ENCODE results near the gene CDK7.

DNA sequence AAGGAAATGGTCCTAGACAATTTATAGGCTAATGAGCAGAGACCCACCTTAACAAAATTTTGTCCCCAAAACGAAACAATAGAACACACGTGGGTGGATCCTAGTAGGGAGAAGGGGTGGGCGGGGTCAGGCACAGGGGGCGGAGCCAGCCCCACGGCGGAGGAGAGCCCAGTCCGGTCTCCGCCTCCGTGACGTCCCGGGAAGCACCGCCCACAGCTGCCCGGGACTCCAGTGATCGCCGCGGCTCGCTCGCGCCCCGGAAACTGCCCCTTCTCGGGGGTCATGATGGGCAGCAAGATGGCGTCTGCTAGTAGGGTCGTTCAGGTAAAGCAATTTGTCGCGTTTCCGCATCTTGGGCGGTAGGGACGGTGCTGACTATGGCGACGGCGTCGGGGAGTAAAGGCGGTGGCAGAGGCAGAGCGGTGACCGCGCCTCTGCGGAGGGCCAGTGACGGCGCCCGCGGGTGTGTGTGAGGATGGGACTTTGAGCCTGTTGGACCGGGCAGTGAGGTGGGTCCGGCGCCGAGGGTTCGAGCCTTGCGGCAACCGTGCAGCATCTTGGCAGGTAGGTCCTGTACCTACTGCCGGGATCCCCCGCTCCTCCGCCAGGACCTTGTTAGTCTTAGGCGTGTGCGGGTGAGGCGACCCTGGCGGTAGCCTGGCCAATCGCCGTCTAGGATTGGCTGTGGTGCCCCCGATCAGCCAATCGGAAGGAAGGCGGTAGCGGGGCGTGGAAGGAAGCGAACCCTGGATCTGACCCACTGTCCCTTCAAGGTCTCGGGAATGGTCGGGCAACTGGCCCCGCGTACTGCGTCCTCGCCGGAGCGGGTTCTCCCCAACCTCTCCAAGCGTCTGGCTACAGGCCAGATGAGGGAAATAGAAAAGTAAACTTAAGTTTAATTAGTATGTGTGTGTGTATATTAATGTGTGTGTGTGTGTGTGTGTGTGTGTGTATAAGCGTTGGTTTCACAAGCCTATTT, 16.8 kb upstream of the CDK7 start:
- TF ChIP-seq POLR2AphosphoS5 (IDR thresholded peaks at IDR 0.05; ENCODE audit: low read depth) (no peak), GABPA (IDR thresholded peaks at IDR 0.05; ENCODE audit: low read depth) (no peak)
- TF ChIP-seq, protein P1, sequence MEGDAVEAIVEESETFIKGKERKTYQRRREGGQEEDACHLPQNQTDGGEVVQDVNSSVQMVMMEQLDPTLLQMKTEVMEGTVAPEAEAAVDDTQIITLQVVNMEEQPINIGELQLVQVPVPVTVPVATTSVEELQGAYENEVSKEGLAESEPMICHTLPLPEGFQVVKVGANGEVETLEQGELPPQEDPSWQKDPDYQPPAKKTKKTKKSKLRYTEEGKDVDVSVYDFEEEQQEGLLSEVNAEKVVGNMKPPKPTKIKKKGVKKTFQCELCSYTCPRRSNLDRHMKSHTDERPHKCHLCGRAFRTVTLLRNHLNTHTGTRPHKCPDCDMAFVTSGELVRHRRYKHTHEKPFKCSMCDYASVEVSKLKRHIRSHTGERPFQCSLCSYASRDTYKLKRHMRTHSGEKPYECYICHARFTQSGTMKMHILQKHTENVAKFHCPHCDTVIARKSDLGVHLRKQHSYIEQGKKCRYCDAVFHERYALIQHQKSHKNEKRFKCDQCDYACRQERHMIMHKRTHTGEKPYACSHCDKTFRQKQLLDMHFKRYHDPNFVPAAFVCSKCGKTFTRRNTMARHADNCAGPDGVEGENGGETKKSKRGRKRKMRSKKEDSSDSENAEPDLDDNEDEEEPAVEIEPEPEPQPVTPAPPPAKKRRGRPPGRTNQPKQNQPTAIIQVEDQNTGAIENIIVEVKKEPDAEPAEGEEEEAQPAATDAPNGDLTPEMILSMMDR (IDR thresholded peaks at IDR 0.05; ENCODE audit: insufficient read depth, low read length): no peak
- TF ChIP-seq, protein P2, sequence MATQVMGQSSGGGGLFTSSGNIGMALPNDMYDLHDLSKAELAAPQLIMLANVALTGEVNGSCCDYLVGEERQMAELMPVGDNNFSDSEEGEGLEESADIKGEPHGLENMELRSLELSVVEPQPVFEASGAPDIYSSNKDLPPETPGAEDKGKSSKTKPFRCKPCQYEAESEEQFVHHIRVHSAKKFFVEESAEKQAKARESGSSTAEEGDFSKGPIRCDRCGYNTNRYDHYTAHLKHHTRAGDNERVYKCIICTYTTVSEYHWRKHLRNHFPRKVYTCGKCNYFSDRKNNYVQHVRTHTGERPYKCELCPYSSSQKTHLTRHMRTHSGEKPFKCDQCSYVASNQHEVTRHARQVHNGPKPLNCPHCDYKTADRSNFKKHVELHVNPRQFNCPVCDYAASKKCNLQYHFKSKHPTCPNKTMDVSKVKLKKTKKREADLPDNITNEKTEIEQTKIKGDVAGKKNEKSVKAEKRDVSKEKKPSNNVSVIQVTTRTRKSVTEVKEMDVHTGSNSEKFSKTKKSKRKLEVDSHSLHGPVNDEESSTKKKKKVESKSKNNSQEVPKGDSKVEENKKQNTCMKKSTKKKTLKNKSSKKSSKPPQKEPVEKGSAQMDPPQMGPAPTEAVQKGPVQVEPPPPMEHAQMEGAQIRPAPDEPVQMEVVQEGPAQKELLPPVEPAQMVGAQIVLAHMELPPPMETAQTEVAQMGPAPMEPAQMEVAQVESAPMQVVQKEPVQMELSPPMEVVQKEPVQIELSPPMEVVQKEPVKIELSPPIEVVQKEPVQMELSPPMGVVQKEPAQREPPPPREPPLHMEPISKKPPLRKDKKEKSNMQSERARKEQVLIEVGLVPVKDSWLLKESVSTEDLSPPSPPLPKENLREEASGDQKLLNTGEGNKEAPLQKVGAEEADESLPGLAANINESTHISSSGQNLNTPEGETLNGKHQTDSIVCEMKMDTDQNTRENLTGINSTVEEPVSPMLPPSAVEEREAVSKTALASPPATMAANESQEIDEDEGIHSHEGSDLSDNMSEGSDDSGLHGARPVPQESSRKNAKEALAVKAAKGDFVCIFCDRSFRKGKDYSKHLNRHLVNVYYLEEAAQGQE (IDR thresholded peaks at IDR 0.05; ENCODE audit: insufficient replicate concordance, low read depth): no peak

Measured in HL-60 (cell line).